Ectodermal cell (in vitro differentiated cells): ENCODE results near the gene BMP8A.

ENCODE experiments used
- H3K27ac ChIP-seq: 2 replicates; pipeline ENCODE4 v1.7.0; 2013; ENCODE audit warnings: mild to moderate bottlenecking, low read depth, low read length; ENCODE audit not compliant: insufficient read depth, poor library complexity, severe bottlenecking
- H3K27me3 ChIP-seq: 2 replicates; pipeline ENCODE4 v1.7.0; 2013; ENCODE audit warnings: mild to moderate bottlenecking, low read length; ENCODE audit not compliant: insufficient read depth, control insufficient read depth, poor library complexity, severe bottlenecking
- H3K36me3 ChIP-seq: one replicate; pipeline ENCODE4 v1.7.0; 2013; ENCODE audit warnings: low read length; ENCODE audit not compliant: control insufficient read depth, insufficient read depth
- H3K4me1 ChIP-seq: one replicate; pipeline ENCODE4 v1.7.0; 2013; ENCODE audit warnings: low read length; ENCODE audit not compliant: control insufficient read depth, insufficient read depth
- H3K4me3 ChIP-seq: 2 replicates; pipeline ENCODE4 v1.7.0; 2013; ENCODE audit warnings: low read depth, low read length, control low read depth; ENCODE audit not compliant: insufficient read depth
- H3K9me3 ChIP-seq: 2 replicates; pipeline ENCODE4 v1.7.0; 2013; ENCODE audit warnings: mild to moderate bottlenecking, low read length, moderate library complexity; ENCODE audit not compliant: control insufficient read depth
- WGBS, 2 experiments: methylation state at CpG; one replicate each; pipeline ENCODE4 v1.1.7; 2013; ENCODE audit warnings: missing lambda C conversion rate in 2 of 2; 5-methylcytosine and 5-hydroxymethylcytosine counted together

Gene BMP8A

GRCh38 chr1:39544327-39544726, 52.9 kb downstream of the BMP8A start:
- Histone ChIP-seq H3K27ac (no peak overlapping the region), H3K36me3 (peaks cover 5% of the 10 kb centered on the region), H3K4me1 (no peaks in the 10 kb centered on the region), H3K9me3 (no peaks in the 10 kb centered on the region), H3K4me3 (no peak overlapping the region), H3K27me3 (no peaks in the 10 kb centered on the region)
- WGBS, 2 experiments = 96% methylated on average over 4 of the region's 4 CpGs

DNA sequence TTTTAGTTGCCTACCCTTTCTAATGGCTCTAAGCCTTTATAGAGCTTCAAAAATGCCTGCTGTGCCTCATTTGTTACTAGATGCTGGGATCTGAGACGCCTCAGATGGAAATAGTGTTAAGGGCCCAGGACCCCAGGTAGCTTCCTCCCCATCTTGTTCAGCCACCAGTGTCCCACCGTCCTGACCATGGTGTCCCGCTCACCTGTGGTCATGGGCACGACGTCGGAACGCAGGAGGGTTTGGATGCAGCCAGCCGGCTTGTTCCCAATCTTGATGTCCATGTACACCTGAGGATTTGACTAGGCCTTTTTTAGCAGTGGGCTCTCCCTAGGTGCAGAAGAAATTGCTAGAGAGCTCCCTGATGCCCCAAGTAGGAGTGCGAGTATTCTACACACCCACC, 54.1 kb downstream of the BMP8A start:
- no peak overlapping the region for H3K4me3 ChIP-seq
- H3K27me3 ChIP-seq = no peaks in the 10 kb centered on the region
- H3K4me1 ChIP-seq = no peaks in the 10 kb centered on the region
- 94 to 95% methylated on average over 9 of the region's 9 CpGs for WGBS, 2 experiments
- H3K36me3 ChIP-seq = peaks cover 5% of the 10 kb centered on the region
- H3K27ac ChIP-seq = no peak overlapping the region
- H3K9me3 ChIP-seq = no peaks in the 10 kb centered on the region

DNA sequence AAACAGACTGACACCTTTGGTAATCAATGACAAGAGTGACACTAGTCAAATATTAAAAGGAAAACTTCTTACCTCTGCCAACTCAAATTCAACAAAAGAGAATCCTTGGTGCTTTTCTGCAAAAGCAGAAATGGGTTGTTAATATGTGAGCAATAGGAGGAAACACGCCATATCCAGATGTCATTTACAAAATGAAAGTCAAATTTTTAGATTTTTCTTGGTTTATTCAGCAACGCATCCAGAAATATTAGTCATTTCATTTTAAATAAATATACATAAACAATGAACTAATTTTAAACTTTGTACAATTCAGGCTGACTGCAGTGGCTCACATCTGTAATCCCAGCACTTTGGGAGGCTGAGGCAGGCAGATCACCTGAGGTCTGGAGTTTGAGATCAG, 62.8 kb downstream of the BMP8A start:
- H3K27me3 ChIP-seq = no peaks in the 10 kb centered on the region
- 100% methylated on average over 2 of the region's 2 CpGs for WGBS, 2 experiments
- no peak overlapping the region for H3K4me3 ChIP-seq
- no peak overlapping the region for H3K27ac ChIP-seq
- no peaks in the 10 kb centered on the region for H3K36me3 ChIP-seq
- H3K4me1 ChIP-seq = no peaks in the 10 kb centered on the region
- H3K9me3 ChIP-seq = no peaks in the 10 kb centered on the region

DNA sequence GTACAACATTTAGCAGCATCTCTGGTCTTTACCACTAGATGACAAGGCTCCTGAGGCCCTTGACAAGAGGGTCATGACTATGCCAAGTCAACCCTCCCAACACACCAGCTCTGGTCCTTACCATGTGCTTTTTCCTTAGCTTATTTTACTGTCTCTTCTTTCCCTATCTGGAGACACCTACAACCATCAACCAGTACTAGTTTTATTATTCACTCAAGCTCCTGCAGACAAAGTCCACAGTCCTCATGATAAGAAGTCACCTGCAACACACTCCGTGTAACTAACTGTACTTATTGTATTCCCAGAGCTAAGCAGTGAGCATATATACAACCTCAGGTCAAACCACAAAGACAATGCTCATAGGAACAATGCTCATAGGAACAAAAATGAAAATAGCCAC, 69.8 kb downstream of the BMP8A start:
- 93 to 97% methylated on average over 1 of the region's 1 CpG for WGBS, 2 experiments
- H3K27me3 ChIP-seq = no peaks in the 10 kb centered on the region
- H3K4me1 ChIP-seq = no peaks in the 10 kb centered on the region
- no peak overlapping the region for H3K4me3 ChIP-seq
- peaks cover 58% of the 10 kb centered on the region for H3K36me3 ChIP-seq
- no peaks in the 10 kb centered on the region for H3K9me3 ChIP-seq
- no peak overlapping the region for H3K27ac ChIP-seq

GRCh38 chr1:39562886-39563285, 71.5 kb downstream of the BMP8A start:
- WGBS, 2 experiments = 95 to 99% methylated on average over 3 of the region's 3 CpGs
- H3K9me3 ChIP-seq = no peaks in the 10 kb centered on the region
- H3K4me1 ChIP-seq = no peaks in the 10 kb centered on the region
- H3K4me3 ChIP-seq = no peak overlapping the region
- H3K36me3 ChIP-seq = peaks cover 73% of the 10 kb centered on the region
- H3K27me3 ChIP-seq = no peaks in the 10 kb centered on the region
- no peak overlapping the region for H3K27ac ChIP-seq

DNA sequence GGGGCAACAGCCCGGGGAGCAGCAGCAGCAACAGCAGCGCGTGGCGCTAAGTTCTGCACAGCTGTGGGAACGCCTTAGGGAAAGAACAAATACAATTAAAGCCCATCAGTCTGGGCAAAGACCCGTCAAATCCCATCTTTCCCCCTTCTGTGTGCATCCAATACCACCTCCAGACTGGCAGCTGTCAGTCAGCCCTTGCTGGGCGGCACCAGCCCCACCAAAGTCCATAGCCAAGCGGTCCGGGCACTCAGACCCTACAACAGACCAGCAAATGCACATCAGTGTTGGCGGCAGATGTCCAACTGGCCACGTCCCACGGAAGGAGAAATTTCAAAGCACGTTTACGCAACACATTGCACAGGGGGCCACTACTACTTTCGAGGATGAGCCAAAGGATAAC, 72.2 kb downstream of the BMP8A start:
- 95 to 96% methylated on average over 15 of the region's 15 CpGs for WGBS, 2 experiments
- Histone ChIP-seq H3K27ac (no peak overlapping the region), H3K4me3 (no peak overlapping the region), H3K27me3 (no peaks in the 10 kb centered on the region), H3K9me3 (no peaks in the 10 kb centered on the region), H3K36me3 (peaks cover 79% of the 10 kb centered on the region), H3K4me1 (no peaks in the 10 kb centered on the region)

DNA sequence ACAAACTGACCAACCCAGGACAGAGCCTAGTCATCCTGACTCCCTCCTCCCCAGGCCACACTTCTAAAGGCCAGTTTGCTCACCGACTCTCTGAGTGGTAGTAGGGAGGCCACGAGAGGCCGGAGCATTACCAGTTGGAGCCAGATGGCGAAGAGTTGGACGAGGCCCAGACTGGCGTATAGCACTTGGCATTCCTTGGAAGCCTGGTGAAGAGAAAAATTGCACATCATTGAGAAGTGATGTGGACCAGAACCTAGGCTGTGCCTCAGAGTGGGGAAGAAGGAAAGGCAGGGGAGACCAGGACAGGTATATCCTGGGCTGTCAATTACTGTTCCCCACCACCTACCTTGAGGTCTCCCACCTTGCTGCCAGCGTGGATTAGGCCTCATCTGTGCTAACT, 72.9 kb downstream of the BMP8A start:
- no peaks in the 10 kb centered on the region for H3K27me3 ChIP-seq
- no peak overlapping the region for H3K27ac ChIP-seq
- no peaks in the 10 kb centered on the region for H3K9me3 ChIP-seq
- WGBS, 2 experiments = 97% methylated on average over 6 to 7 of the region's 7 CpGs
- H3K4me1 ChIP-seq = no peaks in the 10 kb centered on the region
- peaks cover 86% of the 10 kb centered on the region for H3K36me3 ChIP-seq
- H3K4me3 ChIP-seq = no peak overlapping the region

DNA sequence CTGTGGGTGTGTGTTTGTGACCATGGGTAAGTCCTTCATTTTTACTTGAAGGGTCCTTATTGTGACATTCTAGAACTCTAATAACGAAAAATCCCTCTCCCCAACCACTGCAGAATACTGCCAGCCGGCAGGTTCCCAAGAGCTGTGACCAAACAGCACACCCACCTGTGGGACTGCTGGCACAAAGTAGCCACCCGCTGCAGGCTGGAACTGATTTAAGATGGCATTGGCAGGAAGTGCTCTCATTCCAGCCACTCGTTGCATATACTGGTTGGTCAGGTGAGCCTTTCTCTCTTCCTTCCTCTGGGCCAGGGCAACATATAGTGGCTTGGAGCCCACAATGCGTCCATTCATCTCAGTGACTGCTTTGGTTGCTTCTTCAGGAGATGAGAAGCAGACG, 73.5 kb downstream of the BMP8A start:
- 91 to 97% methylated on average over 6 of the region's 6 CpGs for WGBS, 2 experiments
- peaks cover 92% of the 10 kb centered on the region for H3K36me3 ChIP-seq

GRCh38 chr1:39566441-39567137, 75.2 kb downstream of the BMP8A start:
- Histone ChIP-seq H3K27me3 (no peaks in the 10 kb centered on the region), H3K27ac (no peak overlapping the region), H3K4me1 (no peaks in the 10 kb centered on the region), H3K4me3 (no peak overlapping the region), H3K9me3 (no peaks in the 10 kb centered on the region), H3K36me3 (peaks cover 94% of the 10 kb centered on the region)
- WGBS, 2 experiments = 97% methylated on average over 5 of the region's 5 CpGs

More for the DNA sequence above, 73.5 kb downstream of the BMP8A start:
- Histone ChIP-seq H3K4me1 (no peaks in the 10 kb centered on the region), H3K9me3 (no peaks in the 10 kb centered on the region), H3K4me3 (no peak overlapping the region), H3K27ac (no peak overlapping the region), H3K27me3 (no peaks in the 10 kb centered on the region)

DNA sequence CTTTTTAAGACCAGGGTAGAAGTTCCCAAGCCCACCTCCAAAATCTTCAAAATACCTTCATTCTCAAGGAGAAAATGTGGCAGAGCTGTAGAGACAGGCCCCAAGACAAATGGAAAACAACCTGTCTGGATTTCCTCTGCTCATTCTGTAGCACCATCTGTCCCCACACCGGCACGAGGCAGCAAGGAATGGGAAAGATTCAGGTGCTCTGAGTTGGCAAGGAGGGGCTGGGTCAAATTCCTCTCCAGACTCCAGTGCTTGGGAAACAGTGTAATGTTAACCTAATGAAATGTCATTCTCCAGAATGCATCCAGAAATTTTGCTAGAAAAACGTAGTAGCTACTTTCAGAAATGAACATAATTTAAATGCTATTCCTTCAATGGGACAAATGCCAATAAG, 75.9 kb downstream of the BMP8A start:
- H3K36me3 ChIP-seq = peaks cover 92% of the 10 kb centered on the region
- WGBS, 2 experiments = 89 to 95% methylated on average over 3 of the region's 3 CpGs
- H3K27me3 ChIP-seq = no peaks in the 10 kb centered on the region
- H3K4me1 ChIP-seq = no peaks in the 10 kb centered on the region
- H3K4me3 ChIP-seq = no peak overlapping the region
- no peaks in the 10 kb centered on the region for H3K9me3 ChIP-seq
- no peak overlapping the region for H3K27ac ChIP-seq

GRCh38 chr1:39568208-39568607, 76.8 kb downstream of the BMP8A start:
- H3K36me3 ChIP-seq = peaks cover 85% of the 10 kb centered on the region
- H3K9me3 ChIP-seq = no peaks in the 10 kb centered on the region
- 94 to 95% methylated on average over 2 of the region's 2 CpGs for WGBS, 2 experiments
- H3K27ac ChIP-seq = no peak overlapping the region
- no peaks in the 10 kb centered on the region for H3K27me3 ChIP-seq
- H3K4me3 ChIP-seq = no peak overlapping the region
- no peaks in the 10 kb centered on the region for H3K4me1 ChIP-seq
